IMR-90 (cell line): ENCODE data around the gene ELMO1. TPM values are rescaled to one million over a fixed set of nuclear protein-coding genes. Genes with fewer than 3 reads are reported as not detected.

Experiments
- ATAC-seq: fragments of 200-7000 bp; cut with Tn5 transposase; 2 replicates; pipeline ENCODE4 v1.9.1; 2020; ENCODE audit warnings: low read depth, mild to moderate bottlenecking, moderate library complexity
- BruUV-seq: library from RNA; stranded (reverse); fragments of 400-500 nt; replicated peaks from 2 replicates; lab custom pipeline; 2021; lab: Mats Ljungman, UMichigan
- CTCF ChIA-PET: fragments of 300-600 bp; formaldehyde crosslinking; extraction: SDS; loops from one replicate; lab custom pipeline; 2021; ENCODE audit warnings: antibody characterized with exemption; lab: Yijun Ruan, JAX
- POLR2A ChIA-PET: fragments of 300-600 bp; sonication (Branson Sonifier 250); formaldehyde crosslinking; loops from one replicate; lab custom pipeline; 2022; ENCODE audit warnings: antibody characterized with exemption; ENCODE audit not compliant: unreplicated experiment; lab: Charles Lee
- DNase-seq: peaks from one replicate; pipeline ENCODE4 v3.0.0; 2013
- H2AFZ ChIP-seq: replicated peaks from 2 replicates; pipeline ENCODE3; 2013; ENCODE audit warnings: low read length, mild to moderate bottlenecking; ENCODE audit not compliant: poor library complexity
- H2AK5ac ChIP-seq: 2 replicates; pipeline ENCODE4 v1.6.1; 2013; ENCODE audit warnings: low read depth, low read length, inconsistent platforms
- H2AK9ac ChIP-seq: replicated peaks from 2 replicates; pipeline ENCODE3; 2013; ENCODE audit warnings: mild to moderate bottlenecking, low read depth, low read length, moderate library complexity; ENCODE audit not compliant: poor library complexity
- H2BK120ac ChIP-seq: 2 replicates; pipeline ENCODE4 v1.6.1; 2013; ENCODE audit warnings: low read depth, low read length, inconsistent platforms
- H2BK15ac ChIP-seq: 3 replicates; pipeline ENCODE4 v1.6.1; 2013; ENCODE audit warnings: low read depth, low read length, inconsistent platforms
- H2BK20ac ChIP-seq: 2 replicates; pipeline ENCODE4 v1.6.1; 2013; ENCODE audit warnings: low read depth, mild to moderate bottlenecking, inconsistent platforms, low read length, moderate library complexity
- H2BK5ac ChIP-seq: 2 replicates; pipeline ENCODE4 v1.6.1; 2013; ENCODE audit warnings: mild to moderate bottlenecking, low read depth, low read length, inconsistent platforms; ENCODE audit not compliant: poor library complexity, severe bottlenecking
- H3K14ac ChIP-seq: replicated peaks from 2 replicates; pipeline ENCODE4 v1.6.1; 2013; ENCODE audit warnings: low read depth, low read length, inconsistent platforms
- H3K18ac ChIP-seq: 2 replicates; pipeline ENCODE4 v1.6.1; 2013; ENCODE audit warnings: low read depth, low read length, control low read depth
- H3K23ac ChIP-seq: 2 replicates; pipeline ENCODE4 v1.6.1; 2013; ENCODE audit warnings: low read depth, low read length, inconsistent platforms
- H3K27ac ChIP-seq: 2 replicates; pipeline ENCODE4 v1.5.1; 2013; ENCODE audit warnings: mild to moderate bottlenecking, control low read depth, low read length; ENCODE audit not compliant: insufficient read depth
- H3K27me3 ChIP-seq: 2 replicates; pipeline ENCODE4 v1.6.1; 2013; ENCODE audit warnings: low read length; ENCODE audit not compliant: control insufficient read depth, insufficient read depth
- H3K36me3 ChIP-seq: 2 replicates; pipeline ENCODE4 v1.6.1; 2013; ENCODE audit warnings: low read length, mixed read lengths; ENCODE audit not compliant: control insufficient read depth, insufficient read depth
- H3K4ac ChIP-seq: 2 replicates; pipeline ENCODE4 v1.6.1; 2013; ENCODE audit warnings: low read depth, low read length, inconsistent platforms
- H3K4me1 ChIP-seq: 2 replicates; pipeline ENCODE4 v1.6.1; 2013; ENCODE audit warnings: low read length, mixed read lengths; ENCODE audit not compliant: control insufficient read depth, insufficient read depth
- H3K4me2 ChIP-seq: 2 replicates; pipeline ENCODE4 v1.6.1; 2013; ENCODE audit warnings: low read depth, mild to moderate bottlenecking, control low read depth, low read length, moderate library complexity
- H3K4me3 ChIP-seq: 2 replicates; pipeline ENCODE4 v1.5.1; 2013; ENCODE audit warnings: low read depth, mild to moderate bottlenecking, control low read depth, low read length, moderate library complexity; ENCODE audit not compliant: insufficient read depth
- H3K56ac ChIP-seq: 2 replicates; pipeline ENCODE4 v1.6.1; 2013; ENCODE audit warnings: low read length, inconsistent platforms; ENCODE audit not compliant: insufficient read depth; ENCODE audit errors: extremely low read depth
- H3K79me1 ChIP-seq, 2 experiments: 2 replicates each; pipeline ENCODE4 v1.6.1; 2013; ENCODE audit warnings: low read length in 2 of 2, inconsistent platforms in 1 of 2, low read depth in 1 of 2
- H3K9ac ChIP-seq: 2 replicates; pipeline ENCODE4 v1.6.1; 2013; ENCODE audit warnings: low read depth, low read length, control low read depth
- H3K9me1 ChIP-seq: 2 replicates; pipeline ENCODE4 v1.6.1; 2013; ENCODE audit warnings: low read length, inconsistent platforms; ENCODE audit not compliant: insufficient read depth
- H3K9me3 ChIP-seq: 2 replicates; pipeline ENCODE4 v1.6.1; 2013; ENCODE audit warnings: low read length; ENCODE audit not compliant: control insufficient read depth, insufficient read depth
- H4K20me1 ChIP-seq: 2 replicates; pipeline ENCODE4 v1.6.1; 2013; ENCODE audit warnings: low read length, inconsistent platforms; ENCODE audit not compliant: insufficient read depth
- H4K5ac ChIP-seq: 2 replicates; pipeline ENCODE4 v1.6.1; 2013; ENCODE audit warnings: mild to moderate bottlenecking, low read depth, low read length, control low read depth
- H4K8ac ChIP-seq, 2 experiments: 2 replicates each; pipeline ENCODE4 v1.6.1; 2013; ENCODE audit warnings: low read depth in 2 of 2, low read length in 2 of 2, control low read depth in 1 of 2, inconsistent platforms in 1 of 2
- H4K91ac ChIP-seq: 2 replicates; pipeline ENCODE4 v1.6.1; 2013; ENCODE audit warnings: low read depth, low read length, inconsistent platforms; ENCODE audit not compliant: insufficient read depth
- FOS ChIP-seq: fragments of 150-350 bp; IDR thresholded peaks from 2 replicates; pipeline ENCODE4 v1.6.1; 2016; ENCODE audit warnings: low read depth, low read length
- MXI1 ChIP-seq: IDR thresholded peaks from 2 replicates; pipeline ENCODE4 v1.6.1; 2012; ENCODE audit warnings: low read depth, mild to moderate bottlenecking, low read length, moderate library complexity, borderline replicate concordance
- RAD21 ChIP-seq: IDR thresholded peaks from 2 replicates; pipeline ENCODE4 v1.6.1; 2012; ENCODE audit warnings: low read length, improper control_type of control experiment
- RCOR1 ChIP-seq: IDR thresholded peaks from 2 replicates; pipeline ENCODE4 v1.6.1; 2012; ENCODE audit warnings: mild to moderate bottlenecking, low read length, improper control_type of control experiment; ENCODE audit not compliant: insufficient replicate concordance
- WGBS, 2 experiments: methylation state at CpG; one replicate each; pipeline versions ENCODE4 v1.1.5 to v1.1.7; 2013; ENCODE audit warnings: missing lambda C conversion rate in 2 of 2; ENCODE audit not compliant: insufficient read length in 1 of 2; ENCODE audit errors: extremely low coverage in 2 of 2; 5-methylcytosine and 5-hydroxymethylcytosine counted together
- dilution Hi-C: fragments of 300-500 bp; cut with HindIII; formaldehyde crosslinking; loops from one replicate; pipeline ENCODE4 v1.14.3; 2018; ENCODE audit warnings: low sequenced_read_pairs; ENCODE audit not compliant: unreplicated experiment
- in situ Hi-C: fragments of 300-500 bp; cut with MboI; formaldehyde crosslinking; loops from 3 replicates; pipeline ENCODE4 v1.14.3; 2019; ENCODE audit warnings: low sequenced_read_pairs, inconsistent platforms, mixed read lengths
- intact Hi-C: fragments of 100-400 bp; cut with micrococcal nuclease; formaldehyde crosslinking; loops from 2 replicates; pipeline ENCODE4 v1.10.0; 2022
- polyA plus RNA-seq, 3 experiments: library from polyadenylated mRNA; depleted of rRNA; stranded (reverse); fragments of >200 nt; gene quantifications; 2 replicates each; pipeline ENCODE4 v1.2.3, GENCODE V29; 2012; ENCODE audit warnings: low replicate concordance in 1 of 3
- total RNA-seq: library from RNA; depleted of rRNA; stranded (reverse); fragments of >200 nt; gene quantifications from 2 replicates; pipeline ENCODE4 v1.2.3, GENCODE V29; 2012
- TF ChIP-seq, protein P1 (sequence below): fragments of 150-350 bp; IDR thresholded peaks from 2 replicates; pipeline ENCODE4 v1.6.1; 2016; ENCODE audit warnings: low read depth, mild to moderate bottlenecking, low read length, moderate library complexity, borderline replicate concordance

ELMO1 gene
- total and polyA plus RNA-seq, 2 of the 4 experiments (the other 2 are of a cell fraction) = 0.03 TPM; not detected in 1

DNA sequence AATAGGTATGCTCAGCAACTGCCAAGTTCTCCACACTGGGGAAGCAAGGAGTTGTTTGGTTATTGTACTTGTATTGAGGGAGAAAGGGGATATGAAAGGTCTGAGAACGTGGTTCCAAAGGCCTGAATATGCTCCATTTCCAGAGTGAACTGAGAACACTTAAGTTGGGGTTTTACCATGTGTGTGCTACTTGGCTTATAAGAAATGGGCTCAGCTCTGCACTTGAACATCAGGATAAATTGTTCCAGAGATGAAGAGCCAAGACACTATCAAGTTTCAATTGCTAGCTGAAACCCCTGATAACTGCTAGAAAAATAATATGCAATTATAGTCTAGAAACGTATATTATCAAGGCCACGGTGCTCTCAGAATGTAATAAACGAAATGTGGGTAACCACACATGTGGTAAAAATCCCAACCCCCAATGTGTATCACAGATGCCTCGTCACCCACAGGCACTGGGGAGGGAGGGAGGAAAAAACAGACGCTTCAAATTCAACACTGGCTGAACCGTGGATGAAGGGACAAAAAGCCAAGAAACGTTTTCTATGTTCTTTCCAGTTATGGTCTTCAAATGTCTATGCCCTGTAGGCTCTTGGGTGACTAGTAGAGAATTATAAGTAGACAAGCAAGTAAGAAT is 16.3 kb downstream of the ELMO1 start:
- Histone ChIP-seq H3K9me1 (no peaks in the 10 kb centered on the region), H3K9me3 (peaks cover 11% of the 10 kb centered on the region; the same call in 1 of the 2 replicates), H3K27me3 (no peaks in the 10 kb centered on the region), H3K27ac (no peak overlapping the region), H2BK120ac (no peak overlapping the region), H3K23ac (no peak overlapping the region), H3K18ac (no peak overlapping the region), H3K9ac (no peak overlapping the region), H4K91ac (no peak overlapping the region), H4K5ac (no peak overlapping the region), H3K4me3 (no peak overlapping the region), H4K20me1 (no peaks in the 10 kb centered on the region), H3K79me1 (no peaks in the 10 kb centered on the region), H2BK20ac (no peak overlapping the region), H3K4ac (no peak overlapping the region), H3K56ac (no peak overlapping the region), H2AK5ac (no peak overlapping the region), H3K4me2 (no peak overlapping the region), H2AFZ (no peak overlapping the region), H3K36me3 (no peaks in the 10 kb centered on the region), H2BK5ac (no peak overlapping the region), H2BK15ac (no peak overlapping the region), H3K4me1 (no peaks in the 10 kb centered on the region), H4K8ac (no peak overlapping the region), H2AK9ac (no peak overlapping the region), H3K14ac (no peak overlapping the region)
- CTCF ChIA-PET = no interaction called here
- no TSS peak for BruUV-seq
- intact Hi-C loops = no loop called here
- in situ Hi-C loops = no loop called here
- DNase-seq (no peak), ATAC-seq (no peak)
- dilution Hi-C loops = no loop called here
- POLR2A ChIA-PET = no interaction called here
- 20% methylated on average over 2 of the region's 8 CpGs; no CpG with 5 or more reads in 1 of the 2 experiments for WGBS, 2 experiments
- no peak for TF ChIP-seq MXI1
- no peak for TF ChIP-seq RAD21
- TF ChIP-seq RCOR1 = no peak
- TF ChIP-seq, protein P1, sequence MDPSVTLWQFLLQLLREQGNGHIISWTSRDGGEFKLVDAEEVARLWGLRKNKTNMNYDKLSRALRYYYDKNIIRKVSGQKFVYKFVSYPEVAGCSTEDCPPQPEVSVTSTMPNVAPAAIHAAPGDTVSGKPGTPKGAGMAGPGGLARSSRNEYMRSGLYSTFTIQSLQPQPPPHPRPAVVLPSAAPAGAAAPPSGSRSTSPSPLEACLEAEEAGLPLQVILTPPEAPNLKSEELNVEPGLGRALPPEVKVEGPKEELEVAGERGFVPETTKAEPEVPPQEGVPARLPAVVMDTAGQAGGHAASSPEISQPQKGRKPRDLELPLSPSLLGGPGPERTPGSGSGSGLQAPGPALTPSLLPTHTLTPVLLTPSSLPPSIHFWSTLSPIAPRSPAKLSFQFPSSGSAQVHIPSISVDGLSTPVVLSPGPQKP = no peak
- no peak for TF ChIP-seq FOS
